Ovary (tissue), 3 donors: ENCODE results near the gene PEX14.

ENCODE experiments used
- CTCF ChIP-seq, 3 donors: fragments of 450-650 bp in 2 of 3; fragments of 200-600 bp in 1 of 3; IDR thresholded peaks; one replicate each; pipeline versions ENCODE4 v1.5.1 to v1.8.0; 2016 to 2022; ENCODE audit warnings: antibody characterized with exemption in 3 of 3, mild to moderate bottlenecking in 1 of 3
- POLR2A ChIP-seq: fragments of 450-650 bp; IDR thresholded peaks from one replicate; pipeline ENCODE4 v1.6.1; 2017; ENCODE audit warnings: antibody characterized with exemption, mild to moderate bottlenecking, moderate library complexity
- donor health status: DM: no; HTN: no; CAD: no.

DNA sequence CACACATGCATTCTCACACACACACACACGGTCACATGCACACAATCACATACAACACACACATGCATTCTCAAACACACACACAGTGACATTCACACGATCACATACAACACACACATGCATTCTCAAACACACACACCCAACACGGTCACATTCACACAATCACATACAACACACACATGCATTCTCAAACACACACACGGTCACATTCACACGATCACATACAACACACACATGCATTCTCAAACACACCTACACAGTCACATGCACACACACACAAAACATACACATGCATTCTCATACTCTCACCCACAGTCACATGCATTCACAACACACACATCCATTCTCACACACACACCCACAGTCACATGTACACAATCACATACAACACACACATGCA lies 186.7 kb downstream of the PEX14 start:
- TF ChIP-seq POLR2A (no peak), CTCF (IDR thresholded peaks at IDR 0.05) (no peak)
